Colonic mucosa (tissue), 4 donors: ENCODE results near the gene TMED4. TPM values are rescaled to one million over a fixed set of nuclear protein-coding genes. Genes with fewer than 3 reads are reported as not detected.

Experiments
- DNase-seq: peaks from one replicate; pipeline ENCODE4 v3.0.0-alpha.2; 2020
- H3K27ac ChIP-seq: fragments of 200-600 bp; one replicate; pipeline ENCODE4 v1.8.0; 2021
- H3K27me3 ChIP-seq: fragments of 200-600 bp; one replicate; pipeline ENCODE4 v1.8.0; 2021
- H3K36me3 ChIP-seq: fragments of 200-600 bp; one replicate; pipeline ENCODE4 v1.8.0; 2021
- H3K4me1 ChIP-seq: fragments of 200-600 bp; one replicate; pipeline ENCODE4 v1.8.0; 2021; ENCODE audit warnings: mild to moderate bottlenecking
- H3K4me3 ChIP-seq: fragments of 200-600 bp; one replicate; pipeline ENCODE4 v1.8.0; 2021
- H3K9ac ChIP-seq, 2 donors: one replicate each; pipeline ENCODE4 v1.7.0; 2013; ENCODE audit warnings: control low read depth in 2 of 2, low read depth in 2 of 2, low read length in 2 of 2
- H3K9me3 ChIP-seq: fragments of 200-600 bp; one replicate; pipeline ENCODE4 v1.8.0; 2021
- intact Hi-C: fragments of 100-400 bp; cut with DNase I; formaldehyde crosslinking; loops from one replicate; pipeline ENCODE4 v1.14.1; 2022
- total RNA-seq, 2 donors: library from RNA; stranded (reverse); fragmentation: NEBNext Ultra II Directional in 1 of 2; extraction: Animal tissue kit (Norgen Biotek cat#: 25700) in 1 of 2; gene quantifications; one replicate each; pipeline ENCODE4 v1.2.1, GENCODE V29; 2021
- TF ChIP-seq, protein P1 (sequence below): fragments of 200-600 bp; IDR thresholded peaks from one replicate; pipeline ENCODE4 v1.8.0; 2022; ENCODE audit warnings: antibody characterized with exemption, mild to moderate bottlenecking
- donor health status: healthy.
- donor health status: DM: no; HTN: no; CAD: no.
- donor health status: DM: no; HTN: no; CAD: no.

TMED4 gene
- total RNA-seq, 2 donors from 2014 or later = 81.7 to 96.9 TPM

DNA sequence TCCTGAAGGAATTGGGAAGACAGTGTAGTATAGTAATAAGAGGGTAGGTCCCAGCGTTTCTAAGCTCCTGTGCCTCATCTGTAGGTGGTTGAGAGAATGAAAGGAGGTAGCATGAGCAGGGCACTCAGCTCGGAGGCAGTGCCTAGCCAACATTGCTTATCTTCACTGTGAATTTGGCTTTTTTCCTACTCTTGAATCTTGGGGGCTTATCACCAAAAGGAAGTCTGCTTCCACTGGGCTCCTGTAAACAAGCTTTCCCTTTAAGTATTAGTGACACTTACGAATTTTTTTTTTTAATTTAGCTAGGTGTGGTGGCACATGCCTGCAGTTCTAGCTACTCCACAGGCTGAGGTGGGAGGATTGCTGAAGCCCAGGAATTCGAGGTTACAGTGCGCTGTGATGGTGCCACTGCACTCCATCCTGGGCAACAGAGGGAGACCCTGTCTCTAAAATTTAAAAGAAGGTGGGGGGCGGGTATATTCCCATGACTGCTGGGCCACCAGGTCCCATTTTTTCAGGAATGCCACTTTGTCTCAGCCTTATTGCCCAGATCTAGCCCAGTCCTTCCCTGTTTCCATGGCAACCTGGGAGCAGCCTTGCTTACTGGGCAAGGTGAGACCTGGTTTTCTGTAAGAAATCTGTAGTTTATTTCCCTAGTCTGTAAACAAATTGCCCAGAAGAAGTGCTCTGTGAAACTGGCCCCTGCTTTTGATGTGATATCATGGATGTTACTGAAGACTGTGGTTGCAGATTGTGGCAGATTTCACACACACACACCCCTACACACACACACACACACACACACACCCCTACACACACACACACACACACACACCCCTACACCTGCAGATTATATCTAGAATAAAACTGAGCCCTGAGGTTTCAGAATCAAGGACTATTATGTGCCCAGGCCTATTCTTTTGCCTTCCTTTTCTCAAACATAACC is 43.8 kb upstream of the TMED4 start:
- TF ChIP-seq, protein P1, sequence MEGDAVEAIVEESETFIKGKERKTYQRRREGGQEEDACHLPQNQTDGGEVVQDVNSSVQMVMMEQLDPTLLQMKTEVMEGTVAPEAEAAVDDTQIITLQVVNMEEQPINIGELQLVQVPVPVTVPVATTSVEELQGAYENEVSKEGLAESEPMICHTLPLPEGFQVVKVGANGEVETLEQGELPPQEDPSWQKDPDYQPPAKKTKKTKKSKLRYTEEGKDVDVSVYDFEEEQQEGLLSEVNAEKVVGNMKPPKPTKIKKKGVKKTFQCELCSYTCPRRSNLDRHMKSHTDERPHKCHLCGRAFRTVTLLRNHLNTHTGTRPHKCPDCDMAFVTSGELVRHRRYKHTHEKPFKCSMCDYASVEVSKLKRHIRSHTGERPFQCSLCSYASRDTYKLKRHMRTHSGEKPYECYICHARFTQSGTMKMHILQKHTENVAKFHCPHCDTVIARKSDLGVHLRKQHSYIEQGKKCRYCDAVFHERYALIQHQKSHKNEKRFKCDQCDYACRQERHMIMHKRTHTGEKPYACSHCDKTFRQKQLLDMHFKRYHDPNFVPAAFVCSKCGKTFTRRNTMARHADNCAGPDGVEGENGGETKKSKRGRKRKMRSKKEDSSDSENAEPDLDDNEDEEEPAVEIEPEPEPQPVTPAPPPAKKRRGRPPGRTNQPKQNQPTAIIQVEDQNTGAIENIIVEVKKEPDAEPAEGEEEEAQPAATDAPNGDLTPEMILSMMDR = no peak
- no peaks in the 10 kb centered on the region for H3K9me3 ChIP-seq
- intact Hi-C loops = no loop called here
- no peaks in the 10 kb centered on the region for H3K36me3 ChIP-seq
- no peak for DNase-seq
- no peaks in the 10 kb centered on the region for H3K27me3 ChIP-seq
- H3K4me3 ChIP-seq = no peak overlapping the region
- H3K27ac ChIP-seq = no peak overlapping the region
- H3K4me1 ChIP-seq = peaks cover 3% of the 10 kb centered on the region
- no peak overlapping the region for H3K9ac ChIP-seq

GRCh38 chr7:44624318-44624717 is 42.3 kb upstream of the TMED4 start:
- no peaks in the 10 kb centered on the region for H3K36me3 ChIP-seq
- H3K27ac ChIP-seq = no peak overlapping the region
- no peaks in the 10 kb centered on the region for H3K9me3 ChIP-seq
- intact Hi-C loops = no loop called here
- no peaks in the 10 kb centered on the region for H3K27me3 ChIP-seq
- H3K4me3 ChIP-seq = no peak overlapping the region
- TF ChIP-seq, protein P1 = no peak
- no peak for DNase-seq
- peaks cover 3% of the 10 kb centered on the region for H3K4me1 ChIP-seq
- no peak overlapping the region for H3K9ac ChIP-seq

- no peak for DNase-seq
- H3K9me3 ChIP-seq = no peaks in the 10 kb centered on the region
- no peaks in the 10 kb centered on the region for H3K36me3 ChIP-seq
- H3K27me3 ChIP-seq = no peaks in the 10 kb centered on the region
- TF ChIP-seq, protein P1 = no peak
- H3K4me1 ChIP-seq = peaks cover 9% of the 10 kb centered on the region
- no peak overlapping the region for H3K9ac ChIP-seq
- peak overlapping the region; percentile 25 for H3K27ac ChIP-seq
- intact Hi-C loops = no loop called here
- H3K4me3 ChIP-seq = no peak overlapping the region
These were observed 40.5 kb upstream of the TMED4 start for GRCh38 chr7:44622342-44623151.

GRCh38 chr7:44621750-44622103 is 39.7 kb upstream of the TMED4 start:
- intact Hi-C loops = no loop called here
- Histone ChIP-seq H3K27ac (peak overlapping the region; percentile 48), H3K9ac (no peak overlapping the region), H3K27me3 (no peaks in the 10 kb centered on the region), H3K9me3 (no peaks in the 10 kb centered on the region), H3K4me1 (peaks cover 9% of the 10 kb centered on the region), H3K36me3 (no peaks in the 10 kb centered on the region), H3K4me3 (no peak overlapping the region)
- TF ChIP-seq, protein P1 = no peak
- no peak for DNase-seq

DNA sequence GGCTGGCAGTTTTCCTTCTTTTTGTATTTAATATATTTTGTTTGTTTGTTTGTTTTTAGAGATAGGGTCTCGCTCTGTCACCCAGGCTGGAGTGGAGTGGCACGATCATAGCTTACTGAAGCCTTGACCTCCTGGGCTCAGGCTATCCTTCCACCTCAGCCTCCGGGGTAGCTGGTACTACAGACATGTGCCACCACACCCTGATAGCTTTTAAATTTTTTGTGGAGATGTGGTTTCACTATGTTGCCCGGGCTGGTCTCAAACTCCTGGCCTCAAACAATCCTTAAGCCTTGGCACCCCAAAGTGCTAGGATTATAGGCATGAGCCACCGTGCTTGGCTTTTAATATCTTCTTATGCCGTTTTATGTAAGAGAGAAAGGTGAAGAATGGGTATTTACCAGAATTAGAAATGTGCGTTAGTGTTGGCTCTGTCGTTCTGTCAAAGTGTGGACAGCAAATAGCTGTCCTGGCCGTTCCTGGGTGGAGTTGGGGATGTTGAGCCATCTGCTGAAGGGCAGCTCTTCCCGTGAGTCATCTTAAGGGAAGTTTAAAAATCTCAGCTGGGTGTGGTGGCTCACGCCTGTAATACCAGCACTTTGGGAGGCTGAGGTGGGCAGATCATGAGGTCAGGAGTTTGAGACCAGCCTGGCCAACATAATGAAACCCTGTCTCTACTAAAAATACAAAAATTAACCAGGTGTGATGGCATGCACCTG is 39.2 kb upstream of the TMED4 start:
- Histone ChIP-seq H3K36me3 (no peaks in the 10 kb centered on the region), H3K9ac (no peak overlapping the region), H3K4me1 (peaks cover 9% of the 10 kb centered on the region), H3K4me3 (no peak overlapping the region), H3K9me3 (no peaks in the 10 kb centered on the region), H3K27ac (peak overlapping the region; percentile 48), H3K27me3 (no peaks in the 10 kb centered on the region)
- intact Hi-C loops = no loop called here
- DNase-seq = no peak
- TF ChIP-seq, protein P1 = no peak
